Muscle of leg (tissue), 9 donors: ENCODE measurements around the gene PRORP. TPM values are rescaled to one million over a fixed set of nuclear protein-coding genes. Genes with fewer than 3 reads are reported as not detected.

Source experiments
- polyA plus RNA-seq, 8 donors: library from polyadenylated mRNA; unstranded; fragments of 120-200 nt; gene quantifications; one replicate each; pipeline versions ENCODE4 v1.2.1 to v1.2.3, GENCODE V29; 2013; ENCODE audit warnings: inconsistent platforms in 1 of 8, low replicate concordance in 1 of 8; ENCODE audit not compliant: insufficient read length in 8 of 8, insufficient read depth in 1 of 8
- total RNA-seq: library from RNA; stranded (reverse); fragments of 120-200 nt; gene quantifications from one replicate; pipeline ENCODE4 v1.2.4, GENCODE V29; 2013

The PRORP gene
- total and polyA plus RNA-seq, 9 donors, result 14.1 to 22.7 (median 17.8) TPM

Other genes with a start within 250 kb of the PRORP start
- 14.7 TPM for gene BAZ1A, start 247.2 kb upstream of the PRORP start, total RNA-seq
- gene BAZ1A, start 247.2 kb upstream of the PRORP start, polyA plus RNA-seq, result 10 to 100 TPM; 15.7 to 27.8 (median 19.3) TPM
- 47.5 TPM for gene SRP54, start 139.6 kb upstream of the PRORP start, total RNA-seq
- 10 to 100 TPM; 38.0 to 49.9 (median 42.8) TPM for gene SRP54, start 139.6 kb upstream of the PRORP start, polyA plus RNA-seq
- gene FAM177A1, start 76.3 kb upstream of the PRORP start, total RNA-seq, result 31.3 TPM
- gene FAM177A1, start 76.3 kb upstream of the PRORP start, polyA plus RNA-seq, result 10 to 100 TPM; 32.8 to 38.1 (median 34.7) TPM
- 34.2 TPM for gene PPP2R3C, start 562 bp upstream of the PRORP start, total RNA-seq
- gene PPP2R3C, start 562 bp upstream of the PRORP start, polyA plus RNA-seq, result 10 to 100 TPM; 38.0 to 51.7 (median 42.6) TPM
- 218 TPM for gene PSMA6, start 169.8 kb downstream of the PRORP start, total RNA-seq
- 100 to 1,000 TPM; 161 to 214 (median 180) TPM for gene PSMA6, start 169.8 kb downstream of the PRORP start, polyA plus RNA-seq